HG03432 (cell line): Measurements from ENCODE around the gene NEK7.
A peak's percentile ranks its signal among the peaks of the same experiment; 100 is the strongest.
"Not testable (repeated sequence)": the region's sequence is repeated elsewhere in the genome, so short reads cannot be mapped to it uniquely, and the experiment has no call there.

Experiments
- ATAC-seq: cut with Tn5 transposase; IDR thresholded peaks from one replicate; pipeline ENCODE4 v1.9.1; 2021; ENCODE audit warnings: mild to moderate bottlenecking, moderate library complexity; ENCODE audit not compliant: unreplicated experiment

Gene NEK7

DNA sequence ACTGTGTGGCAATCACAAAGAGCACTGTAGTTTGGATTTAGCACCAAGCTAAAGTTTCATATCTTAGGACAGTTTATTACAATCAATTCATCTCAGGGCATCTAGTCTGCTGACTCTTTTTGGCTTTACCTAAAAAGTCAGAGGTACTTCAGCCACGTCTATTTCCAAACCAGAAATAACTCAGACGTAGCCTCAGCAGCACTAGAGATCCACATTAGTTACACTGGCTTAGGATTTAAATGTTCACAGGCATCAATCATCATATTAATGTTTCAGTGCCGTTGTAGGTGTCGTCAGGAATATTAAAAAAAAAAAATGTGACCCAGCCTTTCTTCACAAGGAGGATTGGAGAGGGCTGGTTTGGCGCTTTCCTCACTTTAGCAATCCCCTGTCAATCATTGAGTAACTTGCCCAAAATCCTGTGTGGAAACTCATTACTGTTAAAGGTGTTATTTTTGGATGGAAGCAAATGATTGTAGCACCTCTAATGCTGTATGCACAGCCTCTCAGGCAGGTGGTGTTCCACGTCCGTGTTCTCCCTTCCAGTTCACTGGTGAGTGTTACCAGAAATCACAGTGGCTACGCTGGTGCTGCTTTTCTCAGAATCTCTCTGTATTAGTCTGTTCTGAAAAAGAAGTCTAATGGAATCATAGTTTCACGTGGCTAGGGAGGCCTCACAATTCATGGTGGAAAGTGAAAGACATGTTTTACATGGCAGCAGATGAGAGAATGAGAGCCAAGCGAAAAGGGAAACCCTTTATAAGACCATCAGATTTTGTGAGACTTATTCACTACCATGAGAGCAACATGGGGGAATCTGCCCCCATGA, 45.4 kb downstream of the NEK7 start:
- ATAC-seq: peak; percentile 86

- ATAC-seq: no peak
Measured at GRCh38 chr1:198203434-198203833, 46.6 kb downstream of the NEK7 start.

GRCh38 chr1:198205016-198205684, 48.4 kb downstream of the NEK7 start:
- no peak for ATAC-seq

DNA sequence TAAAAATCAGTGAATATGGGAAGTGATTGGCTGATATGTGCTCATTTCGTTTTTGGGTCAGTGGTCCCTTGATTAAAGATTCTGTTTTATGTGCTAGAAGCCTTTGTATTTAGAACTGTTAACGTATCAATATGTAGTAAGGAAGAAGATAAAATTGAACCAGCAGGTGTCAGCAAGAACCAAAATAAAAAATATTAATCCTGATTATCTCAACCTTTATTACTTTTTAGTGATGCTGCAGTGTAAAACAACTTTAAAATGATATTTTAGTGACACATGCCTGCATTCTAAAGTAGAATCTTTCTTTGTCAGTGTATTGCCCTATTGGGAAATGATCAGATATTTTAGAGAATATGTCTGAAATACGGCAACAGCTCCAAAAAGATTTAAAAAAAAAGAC, 49.5 kb downstream of the NEK7 start:
- ATAC-seq: no peak

GRCh38 chr1:198211696-198212095, 54.9 kb downstream of the NEK7 start:
- no peak for ATAC-seq

DNA sequence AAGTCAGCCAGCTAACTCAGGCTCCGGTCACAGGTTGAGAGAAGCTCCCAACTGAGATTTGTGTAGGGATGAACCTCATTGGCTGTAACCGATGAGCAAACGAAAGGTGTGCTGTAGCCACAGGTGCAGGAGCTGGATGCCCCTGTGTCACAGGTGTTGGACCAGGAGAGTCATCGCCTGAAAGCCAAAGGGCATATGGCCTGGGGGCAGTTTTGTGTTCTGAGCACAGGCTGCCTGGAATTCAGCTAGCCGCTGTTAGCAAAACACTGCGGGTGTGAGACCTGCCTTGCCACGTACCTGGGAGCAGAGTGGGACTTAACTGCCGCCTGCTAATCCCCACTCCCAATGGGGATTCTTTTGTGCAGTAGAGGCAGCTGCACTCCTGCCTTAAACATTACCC, 55.3 kb downstream of the NEK7 start:
- ATAC-seq: no peak

- ATAC-seq: no peak
Measured at GRCh38 chr1:198212675-198213074, 55.9 kb downstream of the NEK7 start.

DNA sequence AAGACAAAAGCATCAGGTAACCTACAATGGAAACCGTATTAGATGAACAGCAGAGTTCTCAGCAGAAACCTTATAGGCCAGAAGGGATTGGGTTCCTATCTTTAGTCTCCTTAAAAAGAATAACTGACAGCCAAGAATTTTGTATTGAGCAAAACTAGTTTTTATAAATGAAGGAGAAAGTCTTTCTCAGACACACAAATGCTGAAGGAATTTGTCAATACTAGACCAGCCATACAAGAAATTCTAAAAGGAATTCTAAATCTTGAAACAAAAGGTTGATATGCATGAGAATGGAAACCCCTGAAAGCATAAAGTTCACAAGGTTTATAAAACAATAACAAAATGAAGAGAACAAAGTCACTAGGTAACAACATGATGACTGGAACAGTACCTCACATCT, 58.1 kb downstream of the NEK7 start:
- no peak for ATAC-seq

DNA sequence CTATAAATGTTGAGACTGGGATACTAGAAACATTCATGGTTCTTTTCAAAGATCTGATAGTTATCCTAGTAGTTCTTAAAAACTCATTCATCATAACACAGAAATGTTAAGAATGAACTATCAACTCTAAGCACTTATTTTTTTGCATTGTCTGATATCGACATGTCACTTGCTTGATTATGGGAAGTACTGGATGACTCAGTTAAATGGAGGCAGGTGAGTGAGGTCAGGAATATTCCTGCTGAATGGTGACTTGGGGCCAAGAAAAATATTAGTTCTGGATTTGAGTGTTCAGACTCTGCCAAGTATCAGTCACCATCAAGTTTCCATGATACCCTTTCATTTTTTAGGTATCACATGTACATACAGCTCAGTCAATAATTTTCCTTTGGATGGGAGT, 63.6 kb downstream of the NEK7 start:
- ATAC-seq: no peak

GRCh38 chr1:198227010-198227409, 70.2 kb downstream of the NEK7 start:
- not testable (repeated sequence) for ATAC-seq

DNA sequence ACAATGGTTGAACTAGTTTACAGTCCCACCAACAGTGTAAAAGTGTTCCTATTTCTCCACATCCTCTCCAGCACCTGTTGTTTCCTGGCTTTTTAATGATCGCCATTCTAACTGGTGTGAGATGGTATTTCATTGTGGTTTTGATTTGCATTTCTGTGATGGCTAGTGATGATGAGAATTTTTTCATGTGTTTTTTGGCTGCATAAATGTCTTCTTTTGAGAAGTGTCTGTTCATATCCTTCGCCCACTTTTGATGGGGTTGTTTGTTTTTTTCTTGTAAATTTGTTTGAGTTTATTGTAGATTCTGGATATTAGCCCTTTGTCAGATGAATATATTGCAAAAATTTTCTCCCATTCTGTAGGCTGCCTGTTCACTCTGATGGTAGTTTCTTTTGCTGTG, 70.7 kb downstream of the NEK7 start:
- not testable (repeated sequence) for ATAC-seq

GRCh38 chr1:198228925-198229324, 72.1 kb downstream of the NEK7 start:
- ATAC-seq: no peak

DNA sequence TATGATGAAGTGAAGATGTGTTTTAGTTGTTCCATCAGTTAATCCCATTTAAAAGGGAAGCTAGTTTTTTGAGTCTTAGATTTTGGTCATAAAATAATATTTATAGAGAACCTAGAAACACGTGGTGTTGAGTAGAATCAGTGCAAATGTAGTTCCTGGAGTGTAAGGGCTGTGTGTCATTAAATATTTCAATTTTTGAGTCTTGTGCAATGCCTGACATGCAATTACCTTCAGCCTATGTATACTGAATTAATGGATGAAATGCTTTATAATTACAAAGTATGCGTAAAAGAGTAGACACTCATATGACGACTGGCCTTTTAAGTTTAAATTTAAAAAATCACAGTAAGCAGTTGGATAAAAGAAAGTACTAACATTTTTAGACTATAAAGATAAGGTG, 75.0 kb downstream of the NEK7 start:
- ATAC-seq: no peak

DNA sequence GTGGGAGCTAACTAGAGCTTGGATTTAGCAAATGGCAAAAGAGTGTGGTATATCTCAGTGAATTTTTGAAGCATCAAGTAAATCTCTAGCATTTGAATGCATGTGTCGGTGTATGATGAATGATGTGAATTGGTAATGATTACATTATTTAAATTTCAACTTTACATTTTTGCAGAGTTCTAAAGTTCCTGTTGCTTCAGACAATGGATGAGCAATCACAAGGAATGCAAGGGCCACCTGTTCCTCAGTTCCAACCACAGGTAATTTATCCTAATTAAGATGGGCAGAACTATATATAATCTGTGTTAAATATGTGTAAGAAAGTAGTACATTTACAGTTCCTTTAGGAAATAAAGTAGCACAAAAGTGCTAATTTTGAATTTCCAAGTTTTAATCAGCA, 75.6 kb downstream of the NEK7 start:
- ATAC-seq: no peak

DNA sequence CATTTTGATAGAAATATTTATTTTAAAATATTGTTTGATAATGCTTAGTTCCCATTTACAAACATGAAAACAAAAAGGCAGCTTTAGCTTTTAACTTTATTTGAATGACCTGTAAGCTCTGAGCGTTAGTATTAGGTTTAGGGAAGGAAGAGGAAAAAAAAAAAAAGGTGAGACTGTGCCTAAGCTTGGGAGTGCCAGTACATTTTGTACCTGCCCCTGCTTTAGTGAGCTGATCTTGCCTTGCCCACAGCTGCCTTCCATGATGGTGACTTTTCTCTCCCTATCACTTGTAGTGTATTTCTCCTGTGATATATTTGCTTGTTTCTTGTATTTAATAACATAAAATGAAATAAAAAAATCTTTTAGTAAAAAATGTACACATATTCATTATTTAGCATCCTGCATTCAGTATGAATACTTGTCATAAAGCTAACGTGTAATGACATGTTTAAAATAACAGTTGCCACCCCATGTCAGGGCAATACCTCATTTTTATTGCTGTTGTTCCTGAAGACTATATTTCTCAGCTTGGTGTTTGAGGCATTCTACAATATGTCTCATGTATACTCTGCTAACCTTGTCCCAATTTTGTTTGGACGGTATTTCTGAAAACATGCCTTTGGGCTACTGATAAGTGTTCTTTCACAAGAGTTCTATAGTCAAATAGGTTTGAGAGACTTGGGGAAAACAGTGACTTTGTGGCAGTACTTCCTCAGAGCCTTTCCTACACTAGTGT, 76.3 kb downstream of the NEK7 start:
- no peak for ATAC-seq

DNA sequence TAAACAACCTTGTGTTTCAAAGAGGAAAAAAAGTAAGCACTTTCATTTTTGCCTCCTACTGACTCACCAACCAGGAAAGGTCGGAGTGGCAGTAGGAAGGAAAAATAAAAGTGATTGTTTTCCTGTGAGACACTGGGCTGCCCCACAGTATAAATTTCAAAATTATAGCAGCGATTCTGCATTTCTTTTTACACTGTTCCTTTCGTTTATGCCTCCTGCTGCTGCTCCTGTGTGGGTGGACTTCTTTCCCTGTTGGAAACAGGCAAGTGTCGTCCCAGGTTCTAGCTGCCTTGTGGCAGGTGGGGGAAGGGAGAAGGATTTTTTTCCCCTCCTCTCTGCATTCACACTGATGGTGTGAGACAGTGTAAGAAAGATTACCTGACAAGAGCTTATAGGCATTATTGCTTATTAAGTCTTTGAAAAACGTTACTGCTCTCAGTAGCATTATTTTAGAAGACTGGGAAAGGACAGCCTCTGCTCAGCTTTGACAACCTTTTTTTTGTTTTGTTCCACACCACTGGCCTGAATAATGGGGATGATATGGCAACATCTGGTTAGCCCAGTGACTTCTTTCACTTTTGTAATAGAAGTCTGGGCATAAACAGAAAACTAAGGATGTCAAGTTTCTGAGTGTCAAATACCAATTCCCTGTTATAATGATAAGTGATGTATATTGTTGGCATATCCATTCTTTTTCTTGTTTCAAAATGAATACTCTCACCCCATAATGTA, 77.9 kb downstream of the NEK7 start:
- peak; percentile 67 for ATAC-seq

DNA sequence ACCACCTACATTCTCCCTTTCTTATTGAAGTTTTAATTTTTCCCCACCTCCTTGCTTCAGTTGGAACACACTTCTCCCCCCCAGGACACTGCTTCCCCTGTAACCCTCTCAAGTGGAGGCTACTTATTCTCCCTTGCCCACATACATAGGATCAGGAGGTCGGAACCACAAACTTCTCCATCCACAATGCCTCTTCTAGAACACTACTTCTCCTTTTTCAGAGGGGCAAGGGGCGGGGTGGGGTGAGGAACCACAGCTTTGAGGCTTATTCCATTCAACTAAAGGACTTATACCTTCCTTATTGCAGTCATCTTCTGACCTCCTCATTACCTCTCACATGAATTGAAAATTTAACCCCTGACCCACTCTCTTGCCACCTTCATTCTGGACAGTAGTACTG, 81.3 kb downstream of the NEK7 start:
- ATAC-seq: no peak

GRCh38 chr1:198241553-198241952, 84.8 kb downstream of the NEK7 start:
- no peak for ATAC-seq

- ATAC-seq: no peak
Measured at GRCh38 chr1:198244772-198245171, 88.0 kb downstream of the NEK7 start.

- no peak for ATAC-seq
Measured at GRCh38 chr1:198245379-198245778, 88.6 kb downstream of the NEK7 start.

- no peak for ATAC-seq
Measured at GRCh38 chr1:198246337-198246736, 89.5 kb downstream of the NEK7 start.
